Activated CD4-positive, alpha-beta T cell treated with anti-CD3 and anti-CD28 coated beads, Interleukin-2, amount 10 ng/mL, durations not matched to agents 24 days and 14 days (primary cell): ENCODE measurements around the gene UBAP2L. TPM values are rescaled to one million over a fixed set of nuclear protein-coding genes. Genes with fewer than 3 reads are reported as not detected.

Experiments
- DNase-seq: peaks from one replicate; pipeline ENCODE4 v3.0.0; 2022
- H3K27ac Mint-ChIP-seq: one replicate; pipeline ENCODE4 v1.8.0; 2022; ENCODE audit warnings: mild to moderate bottlenecking, mixed read lengths
- H3K27me3 Mint-ChIP-seq: one replicate; pipeline ENCODE4 v1.8.0; 2022; ENCODE audit warnings: mixed read lengths
- H3K36me3 Mint-ChIP-seq: one replicate; pipeline ENCODE4 v1.8.0; 2022; ENCODE audit warnings: low read depth, mild to moderate bottlenecking, mixed read lengths
- H3K4me1 Mint-ChIP-seq: one replicate; pipeline ENCODE4 v1.8.0; 2021; ENCODE audit warnings: mixed read lengths
- H3K4me3 Mint-ChIP-seq: one replicate; pipeline ENCODE4 v1.8.0; 2022; ENCODE audit warnings: mild to moderate bottlenecking, moderate library complexity, mixed read lengths
- H3K9me3 Mint-ChIP-seq: one replicate; pipeline ENCODE4 v1.8.0; 2021; ENCODE audit warnings: mixed read lengths
- intact Hi-C: fragments of 100-400 bp; cut with micrococcal nuclease; formaldehyde crosslinking; loops from one replicate; pipeline ENCODE4 v1.15.1; 2023
- total RNA-seq: library from RNA; stranded (reverse); gene quantifications from 2 replicates; pipeline ENCODE4 v1.2.3, GENCODE V29; 2022

Gene UBAP2L
- total RNA-seq, 1 donor from 2014 or later = 277 TPM

DNA sequence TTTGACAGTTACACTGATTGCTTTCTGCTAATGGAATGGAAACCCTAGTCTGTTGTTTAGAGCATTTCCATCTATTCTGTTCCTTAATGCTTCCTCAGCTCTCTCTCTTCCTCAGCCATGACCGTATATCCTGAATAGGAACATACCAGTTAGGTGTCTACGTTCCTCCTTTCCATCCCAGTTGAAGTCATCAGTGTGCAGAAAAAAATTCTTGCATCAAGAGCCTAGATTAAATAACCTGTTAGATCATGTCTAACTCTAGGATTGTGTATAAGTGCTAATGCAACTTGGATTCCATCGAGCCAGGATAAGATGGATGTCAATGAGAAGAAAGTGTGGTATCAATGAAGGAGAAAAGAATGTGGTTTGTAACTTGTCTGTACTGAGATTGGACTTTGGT lies 18.7 kb downstream of the UBAP2L start:
- intact Hi-C loops = no loop called here

DNA sequence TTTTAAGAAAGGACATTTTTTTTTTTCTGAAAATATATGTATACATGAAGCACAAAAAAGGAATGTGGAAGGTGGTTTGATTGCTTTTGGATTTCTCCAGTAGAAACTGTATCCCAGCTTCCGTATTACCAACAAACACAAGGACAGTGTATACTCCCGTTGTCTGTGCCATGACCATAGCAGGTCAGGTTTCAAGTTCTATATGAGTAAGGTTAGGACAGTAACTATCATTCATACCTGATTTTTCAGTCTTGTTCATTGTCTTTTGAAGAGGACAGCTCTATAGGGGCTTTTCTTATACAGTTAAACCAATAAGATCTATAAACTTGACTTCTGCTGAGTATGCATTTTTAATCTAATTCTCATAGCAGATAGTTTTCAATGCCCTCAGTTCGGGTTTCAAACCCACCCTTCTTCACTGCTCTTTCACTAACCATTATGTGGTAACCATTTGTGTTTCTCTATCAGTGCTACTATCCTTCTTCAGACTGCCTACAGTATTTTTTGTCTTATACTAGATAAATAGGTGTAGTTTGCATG lies 19.6 kb downstream of the UBAP2L start:
- no peaks in the 10 kb centered on the region for H3K9me3 Mint-ChIP-seq
- no peak overlapping the region for H3K4me3 Mint-ChIP-seq
- peaks cover 21% of the 10 kb centered on the region for H3K4me1 Mint-ChIP-seq
- intact Hi-C loops = no loop called here
- no peaks in the 10 kb centered on the region for H3K27me3 Mint-ChIP-seq
- DNase-seq = no peak
- peak overlapping the region; percentile 22 for H3K27ac Mint-ChIP-seq
- H3K36me3 Mint-ChIP-seq = peaks cover 85% of the 10 kb centered on the region

More for the DNA sequence above, 18.7 kb downstream of the UBAP2L start:
- H3K4me1 Mint-ChIP-seq = peaks cover 23% of the 10 kb centered on the region
- H3K27ac Mint-ChIP-seq = no peak overlapping the region
- H3K9me3 Mint-ChIP-seq = no peaks in the 10 kb centered on the region
- H3K36me3 Mint-ChIP-seq = peaks cover 86% of the 10 kb centered on the region
- no peak for DNase-seq
- H3K27me3 Mint-ChIP-seq = no peaks in the 10 kb centered on the region
- H3K4me3 Mint-ChIP-seq = no peak overlapping the region

DNA sequence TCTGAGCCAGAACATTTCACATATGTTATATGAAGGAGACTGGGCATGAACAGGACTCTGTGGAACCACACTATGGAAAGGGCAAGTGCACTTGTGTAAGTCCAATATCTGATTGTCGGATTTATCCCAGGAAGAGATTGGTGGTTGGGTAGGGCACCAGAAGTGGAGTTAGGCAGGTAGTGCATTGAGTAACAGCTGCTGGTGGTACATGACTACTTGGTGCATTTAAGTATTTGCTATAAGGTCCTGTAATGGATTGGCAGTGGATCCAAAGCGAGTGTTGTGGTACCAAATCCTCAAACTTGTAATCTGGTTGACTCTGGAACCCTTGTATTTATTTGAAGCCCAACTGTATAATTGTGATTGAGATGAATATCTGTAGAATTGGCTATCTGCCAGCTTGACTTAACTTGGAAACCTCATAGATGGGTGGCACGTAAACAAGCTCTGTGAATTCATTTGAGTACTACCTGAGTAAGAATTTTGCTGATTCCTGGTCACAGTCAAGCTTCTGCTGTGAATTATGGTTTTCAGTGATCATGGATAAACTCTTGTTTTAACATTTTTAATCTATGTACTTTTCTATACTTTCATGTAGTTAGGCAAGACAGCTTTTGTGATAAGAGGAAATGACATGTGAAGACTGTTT lies 21.1 kb downstream of the UBAP2L start:
- peak overlapping the region; percentile 46 for H3K27ac Mint-ChIP-seq
- DNase-seq = no peak
- intact Hi-C loops = no loop called here
- H3K9me3 Mint-ChIP-seq = no peaks in the 10 kb centered on the region
- peaks cover 21% of the 10 kb centered on the region for H3K4me1 Mint-ChIP-seq
- H3K36me3 Mint-ChIP-seq = peaks cover 83% of the 10 kb centered on the region
- H3K27me3 Mint-ChIP-seq = no peaks in the 10 kb centered on the region
- no peak overlapping the region for H3K4me3 Mint-ChIP-seq

DNA sequence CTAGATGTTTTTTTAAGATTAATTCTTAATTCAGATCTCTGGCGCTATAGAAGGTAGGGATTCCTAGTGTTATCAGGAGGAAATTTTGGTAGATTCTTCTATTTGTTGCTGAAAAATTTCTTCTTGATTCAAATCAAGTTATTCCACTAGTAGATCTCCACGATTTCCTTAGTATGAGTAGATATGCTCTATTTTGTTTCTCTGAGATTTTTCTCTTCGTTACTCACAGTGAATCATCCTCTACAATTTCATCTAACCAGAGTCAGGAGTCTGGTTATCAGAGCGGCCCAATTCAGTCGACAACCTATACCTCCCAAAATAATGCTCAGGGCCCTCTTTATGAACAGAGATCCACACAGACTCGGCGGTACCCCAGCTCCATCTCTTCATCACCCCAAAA lies 32.9 kb downstream of the UBAP2L start:
- H3K4me1 Mint-ChIP-seq = no peaks in the 10 kb centered on the region
- no peak overlapping the region for H3K4me3 Mint-ChIP-seq
- DNase-seq = no peak
- H3K27me3 Mint-ChIP-seq = no peaks in the 10 kb centered on the region
- H3K36me3 Mint-ChIP-seq = peaks cover 79% of the 10 kb centered on the region
- no peak overlapping the region for H3K27ac Mint-ChIP-seq
- H3K9me3 Mint-ChIP-seq = no peaks in the 10 kb centered on the region
- intact Hi-C loops = no loop called here

DNA sequence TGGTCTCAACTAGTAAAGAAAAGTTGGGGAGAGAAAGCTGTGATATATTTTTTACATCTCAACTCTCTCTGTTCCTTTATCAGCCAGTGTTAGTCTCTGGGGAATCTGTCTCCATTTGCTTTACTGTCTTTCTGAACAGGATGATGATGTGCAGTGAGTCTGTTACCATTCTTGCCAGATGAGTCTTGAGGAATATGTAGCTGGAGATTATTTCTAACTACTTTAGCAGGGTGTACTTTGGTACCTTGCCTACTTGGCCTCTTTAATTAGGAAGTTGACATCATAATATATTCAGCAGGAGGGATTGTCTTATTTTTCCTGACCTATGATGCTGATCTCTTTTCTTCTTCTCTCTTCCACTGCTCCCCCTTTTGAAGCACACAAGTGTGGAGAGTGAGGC lies 35.9 kb downstream of the UBAP2L start:
- Mint-ChIP-seq H3K27me3 (no peaks in the 10 kb centered on the region), H3K27ac (no peak overlapping the region), H3K4me1 (peaks cover 2% of the 10 kb centered on the region), H3K36me3 (peaks cover 78% of the 10 kb centered on the region), H3K9me3 (no peaks in the 10 kb centered on the region), H3K4me3 (no peak overlapping the region)
- intact Hi-C loops = no loop called here
- DNase-seq = no peak

DNA sequence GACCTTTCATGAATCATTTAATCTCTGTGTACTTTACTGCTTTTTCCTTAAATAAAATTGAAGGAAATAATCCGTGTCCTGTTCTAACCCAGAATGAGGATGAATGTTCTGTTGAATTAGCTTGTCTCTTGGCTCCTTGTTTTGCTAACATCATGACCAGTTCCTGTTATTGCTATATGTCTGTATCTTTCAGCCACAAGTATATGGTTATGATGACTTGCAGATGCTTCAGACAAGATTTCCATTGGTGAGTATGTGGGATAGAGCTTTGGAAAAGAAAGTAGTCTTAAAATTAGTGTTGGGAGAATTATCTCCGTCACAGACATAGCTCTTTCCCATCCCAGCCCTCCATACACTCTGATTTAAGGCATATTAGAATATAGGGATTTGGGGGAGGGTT lies 38.0 kb downstream of the UBAP2L start:
- intact Hi-C loops = no loop called here
- DNase-seq = no peak
- Mint-ChIP-seq H3K36me3 (peaks cover 87% of the 10 kb centered on the region), H3K27ac (no peak overlapping the region), H3K4me1 (peaks cover 13% of the 10 kb centered on the region), H3K4me3 (no peak overlapping the region), H3K27me3 (no peaks in the 10 kb centered on the region), H3K9me3 (no peaks in the 10 kb centered on the region)

DNA sequence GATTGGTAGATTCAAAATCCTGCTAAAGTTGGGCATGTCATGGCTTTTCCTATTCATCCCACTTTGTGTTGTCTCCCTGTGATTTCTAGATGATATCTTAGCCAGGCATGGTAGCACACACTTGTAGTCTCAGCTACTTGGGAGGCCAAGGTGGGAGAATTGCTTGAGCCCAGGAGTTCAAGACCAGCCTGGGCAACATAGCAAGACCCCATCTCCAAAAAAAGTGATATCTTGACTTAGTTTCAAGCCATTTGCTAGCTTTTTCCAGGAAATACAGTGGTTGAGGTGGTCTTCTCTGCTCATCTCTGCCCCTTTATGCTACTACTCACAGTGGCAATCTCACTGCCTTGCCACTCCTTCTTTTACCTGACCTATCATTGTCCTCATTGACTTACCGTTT lies 39.4 kb downstream of the UBAP2L start:
- Mint-ChIP-seq H3K4me1 (peaks cover 26% of the 10 kb centered on the region), H3K9me3 (no peaks in the 10 kb centered on the region)

DNA sequence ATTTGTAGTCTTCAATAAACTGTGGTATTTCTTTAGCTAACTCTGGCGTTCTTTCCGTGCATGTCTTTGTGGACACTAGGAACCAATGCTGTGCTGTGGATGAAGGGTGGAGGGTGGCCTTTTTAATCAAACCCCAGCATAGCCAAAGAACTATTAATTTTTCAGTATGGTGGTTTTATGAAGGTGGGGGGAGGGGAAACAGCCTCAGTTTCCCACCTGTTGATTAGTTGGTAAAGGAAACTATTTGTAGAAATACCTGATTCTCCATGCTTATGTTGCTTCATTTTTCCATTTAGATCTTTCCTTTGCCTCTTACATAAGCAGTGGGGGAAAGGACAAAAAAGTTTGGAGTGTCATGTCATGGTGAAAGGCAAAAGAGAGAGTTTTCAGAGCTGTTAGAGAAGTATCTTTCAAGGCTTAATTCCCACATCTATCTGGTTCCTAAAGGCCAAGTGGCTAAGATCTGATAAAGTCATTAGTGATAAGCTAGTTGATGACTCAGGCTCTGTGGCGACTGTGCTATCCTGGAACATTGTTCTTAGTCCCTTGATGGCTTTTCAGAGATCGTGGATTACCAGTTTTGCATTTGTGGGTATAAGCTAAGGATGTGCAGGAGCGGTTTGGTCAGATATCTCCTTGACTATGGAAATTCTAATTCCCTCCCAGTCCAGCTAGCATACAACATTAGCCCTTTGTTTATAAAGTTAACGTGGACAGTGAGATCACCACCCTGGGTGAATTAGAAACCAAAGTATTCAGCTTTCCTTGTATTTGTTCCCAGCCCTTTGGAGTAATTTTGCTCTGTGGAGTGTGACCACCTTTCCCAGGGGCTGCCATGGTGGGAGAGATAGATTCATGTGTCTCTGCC lies 42.9 kb downstream of the UBAP2L start:
- no peak overlapping the region for H3K4me3 Mint-ChIP-seq
- DNase-seq = no peak
- intact Hi-C loops = no loop called here

More for the DNA sequence above, 39.4 kb downstream of the UBAP2L start:
- intact Hi-C loops = no loop called here
- Mint-ChIP-seq H3K27me3 (no peaks in the 10 kb centered on the region), H3K4me3 (no peak overlapping the region), H3K36me3 (peaks cover 84% of the 10 kb centered on the region), H3K27ac (no peak overlapping the region)
- DNase-seq = no peak

DNA sequence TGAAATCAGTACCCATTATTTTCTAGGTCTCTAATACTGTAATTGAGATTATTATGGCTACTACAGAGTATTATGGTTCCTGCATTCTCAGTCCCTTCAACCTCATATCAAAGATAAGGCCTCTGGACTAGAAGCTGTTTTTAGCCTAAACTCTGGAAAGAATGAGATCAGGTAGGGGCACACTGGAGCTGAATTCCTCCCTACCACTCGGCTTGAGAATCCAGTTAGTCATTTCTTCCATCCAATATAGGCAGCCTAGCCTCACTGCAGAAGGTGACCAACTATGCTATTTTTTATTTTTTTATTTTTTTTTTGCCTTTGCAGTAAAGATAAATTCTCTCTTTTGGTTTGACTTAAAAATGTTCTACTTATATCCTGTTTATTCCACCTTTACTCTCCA lies 43.7 kb downstream of the UBAP2L start:
- peaks cover 40% of the 10 kb centered on the region for H3K4me1 Mint-ChIP-seq
- H3K27ac Mint-ChIP-seq = peak overlapping the region; percentile 85
- DNase-seq = no peak
- no peaks in the 10 kb centered on the region for H3K9me3 Mint-ChIP-seq
- no peaks in the 10 kb centered on the region for H3K27me3 Mint-ChIP-seq
- H3K36me3 Mint-ChIP-seq = peaks cover 75% of the 10 kb centered on the region
- peak overlapping the region; percentile 20 for H3K4me3 Mint-ChIP-seq
- intact Hi-C loops = no loop called here

More for the DNA sequence above, 42.9 kb downstream of the UBAP2L start:
- Mint-ChIP-seq H3K4me1 (peaks cover 38% of the 10 kb centered on the region), H3K27ac (peak overlapping the region; percentile 85), H3K36me3 (peaks cover 71% of the 10 kb centered on the region), H3K9me3 (no peaks in the 10 kb centered on the region), H3K27me3 (no peaks in the 10 kb centered on the region)

DNA sequence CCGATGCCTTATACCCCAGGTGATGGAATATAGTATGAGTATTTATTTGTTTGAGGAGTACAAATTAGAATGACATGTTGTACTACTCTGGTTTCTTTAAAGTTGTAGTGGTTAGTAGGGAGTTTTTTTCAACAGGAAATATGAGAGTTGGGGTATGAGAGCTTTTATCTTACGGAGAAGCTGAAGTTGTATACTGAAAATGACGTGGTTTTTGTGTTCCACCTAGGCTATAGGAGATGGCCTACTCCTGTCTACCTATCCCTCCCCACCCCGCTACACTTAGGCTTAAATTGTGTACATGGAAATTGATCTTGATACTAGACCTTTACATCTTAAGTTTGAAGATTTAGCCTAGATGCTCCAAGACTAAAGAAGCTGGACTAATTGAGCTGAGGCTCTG lies 44.8 kb downstream of the UBAP2L start:
- no peaks in the 10 kb centered on the region for H3K9me3 Mint-ChIP-seq
- H3K4me3 Mint-ChIP-seq = peak overlapping the region; percentile 30
- intact Hi-C loops = no loop called here
- no peaks in the 10 kb centered on the region for H3K27me3 Mint-ChIP-seq
- H3K4me1 Mint-ChIP-seq = peaks cover 42% of the 10 kb centered on the region
- peak; percentile 73 for DNase-seq
- H3K36me3 Mint-ChIP-seq = peaks cover 76% of the 10 kb centered on the region
- H3K27ac Mint-ChIP-seq = peak overlapping the region; percentile 77

DNA sequence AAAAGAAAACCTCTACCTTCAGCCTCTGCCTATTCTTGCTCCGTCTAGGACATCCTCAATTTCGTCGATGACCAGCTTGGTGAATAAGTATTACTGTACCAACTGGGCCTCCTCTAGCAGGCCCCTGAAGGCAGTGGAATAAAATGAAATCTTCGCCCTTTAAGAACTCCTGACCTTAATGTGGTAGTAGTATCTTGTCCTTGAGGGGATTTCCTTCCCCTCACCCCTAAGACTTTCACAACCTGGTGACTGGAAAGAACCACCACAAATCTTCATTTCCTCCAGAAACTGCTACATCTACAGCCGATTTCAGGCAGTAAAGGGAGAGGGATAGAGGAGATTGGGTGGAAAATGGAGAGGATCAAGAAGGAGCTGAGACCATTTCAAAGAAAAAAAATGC lies 50.1 kb downstream of the UBAP2L start:
- peak overlapping the region; percentile 91 for H3K27ac Mint-ChIP-seq
- no peaks in the 10 kb centered on the region for H3K9me3 Mint-ChIP-seq
- peak overlapping the region; percentile 66 for H3K4me3 Mint-ChIP-seq
- no peak for DNase-seq
- peaks cover 45% of the 10 kb centered on the region for H3K4me1 Mint-ChIP-seq
- H3K27me3 Mint-ChIP-seq = no peaks in the 10 kb centered on the region
- intact Hi-C loops = loop anchor here (5.0 kb wide), 1 partner anchor 474 kb away; no protein-coding TSS in a partner anchor
- peaks cover 46% of the 10 kb centered on the region for H3K36me3 Mint-ChIP-seq

DNA sequence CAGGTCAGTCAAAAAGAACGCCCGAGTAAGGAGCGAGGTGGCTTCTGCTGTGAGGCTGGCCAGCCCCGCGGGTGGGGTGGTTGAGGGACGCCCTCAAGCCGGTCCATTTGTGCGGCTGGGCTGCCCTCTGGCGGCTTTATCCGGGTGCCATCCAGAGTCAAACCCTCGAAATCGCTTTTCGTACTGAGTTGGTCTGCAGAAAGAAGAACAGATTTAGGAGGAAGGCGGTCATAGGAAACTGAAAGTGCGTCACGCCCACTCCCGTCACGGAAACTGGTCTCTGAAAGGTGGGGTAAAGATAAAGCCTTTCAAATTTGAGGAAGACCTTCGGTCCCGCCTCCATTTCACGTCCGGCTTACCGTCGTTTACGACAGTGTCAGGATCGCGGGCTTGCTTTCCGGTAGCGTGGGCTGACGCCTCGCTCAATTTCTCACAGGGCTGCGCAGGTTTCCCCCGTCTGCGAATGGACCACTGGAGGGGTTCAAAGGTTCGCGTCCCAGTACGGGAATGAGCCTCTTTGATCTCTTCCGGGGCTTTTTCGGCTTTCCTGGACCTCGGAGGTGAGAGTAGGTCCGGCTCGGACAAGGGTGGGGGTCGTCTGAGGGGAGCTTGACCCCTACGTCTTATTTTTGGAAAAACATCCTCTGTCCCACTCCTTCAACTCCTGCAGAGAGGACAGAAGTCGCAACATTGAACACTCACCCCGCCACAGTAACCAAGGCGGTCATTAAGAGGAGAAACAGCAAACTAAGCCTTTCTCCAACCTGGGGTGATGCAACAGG lies 51.7 kb downstream of the UBAP2L start, which contains the start of gene HAX1:
HAX1 (plus strand) TSS at position 413 of the 782 bp plus-strand sequence; CDS start at position 508, 95 bp downstream.
- H3K4me1 Mint-ChIP-seq = peaks cover 39% of the 10 kb centered on the region
- peaks cover 35% of the 10 kb centered on the region for H3K36me3 Mint-ChIP-seq
- intact Hi-C loops = loop anchor here (1.0 to 5.0 kb wide), 8 partner anchors 52 to 475 kb away; partner anchors contain the start of genes RPS27 and UBAP2L
- H3K27ac Mint-ChIP-seq = peak within 1 kb of the TSS; percentile 98
- H3K27me3 Mint-ChIP-seq = no peaks in the 10 kb centered on the region
- H3K9me3 Mint-ChIP-seq = no peaks in the 10 kb centered on the region
- peak; percentile 98 for DNase-seq
- H3K4me3 Mint-ChIP-seq = peak within 1 kb of the TSS; percentile 97

DNA sequence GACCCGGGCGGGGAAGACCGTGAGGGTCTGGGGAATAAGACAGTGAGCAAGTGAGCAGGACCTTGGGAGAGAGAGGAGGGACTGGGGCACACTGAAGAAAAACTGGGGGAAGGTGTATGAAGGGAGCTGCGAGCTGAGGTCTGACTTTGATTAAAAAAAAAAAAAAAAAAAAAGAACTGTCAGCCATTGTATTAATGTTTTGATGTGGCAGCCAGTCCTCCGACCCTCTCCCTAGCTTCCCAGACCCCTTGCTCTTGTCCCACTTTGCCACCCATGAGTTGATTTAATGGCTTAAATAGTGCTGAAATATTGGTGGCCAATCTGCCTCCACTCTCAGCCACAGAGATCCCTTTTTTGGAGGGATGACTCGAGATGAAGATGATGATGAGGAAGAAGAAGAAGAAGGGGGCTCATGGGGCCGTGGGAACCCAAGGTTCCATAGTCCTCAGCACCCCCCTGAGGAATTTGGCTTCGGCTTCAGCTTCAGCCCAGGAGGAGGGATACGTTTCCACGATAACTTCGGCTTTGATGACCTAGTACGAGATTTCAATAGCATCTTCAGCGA lies 52.3 kb downstream of the UBAP2L start:
- H3K27ac Mint-ChIP-seq = peak overlapping the region; percentile 98
- H3K27me3 Mint-ChIP-seq = no peaks in the 10 kb centered on the region
- peaks cover 37% of the 10 kb centered on the region for H3K36me3 Mint-ChIP-seq
- no peaks in the 10 kb centered on the region for H3K9me3 Mint-ChIP-seq
- H3K4me3 Mint-ChIP-seq = peak overlapping the region; percentile 97
- H3K4me1 Mint-ChIP-seq = peaks cover 39% of the 10 kb centered on the region
- no peak for DNase-seq
- intact Hi-C loops = loop anchor here (1.0 to 5.0 kb wide), 8 partner anchors 53 to 476 kb away; partner anchors contain the start of genes RPS27 and UBAP2L
